Measurements from ENCODE around the gene LAGE3. TPM values are rescaled to one million over a fixed set of nuclear protein-coding genes. Genes with fewer than 3 reads are reported as not detected.

The LAGE3 gene
- total RNA-seq, 1 experiment from 2014 or later = 175 TPM

DNA sequence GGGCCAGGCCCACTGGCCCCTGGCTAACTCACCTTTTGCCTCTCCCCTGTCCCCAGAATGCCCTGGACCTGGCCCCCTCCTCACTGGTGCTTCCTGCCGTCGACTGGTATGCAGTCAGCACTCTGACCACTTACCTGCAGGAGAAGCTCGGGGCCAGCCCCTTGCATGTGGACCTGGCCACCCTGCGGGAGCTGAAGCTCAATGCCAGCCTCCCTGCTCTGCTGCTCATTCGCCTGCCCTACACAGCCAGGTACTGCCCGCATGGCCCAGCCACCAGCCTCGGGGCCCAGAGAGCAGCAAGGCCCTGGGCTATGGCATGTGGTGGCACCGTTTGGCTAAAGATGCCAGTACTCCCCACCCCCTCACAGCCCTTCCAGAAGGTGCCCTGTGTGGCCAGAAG is 46.9 kb downstream of the LAGE3 start:
- Histone ChIP-seq H3K9me3 (ENCODE audit: control insufficient read depth, insufficient read depth, low read depth, low read length) (no peaks in the 10 kb centered on the region), H3K27me3 (ENCODE audit: control insufficient read depth, insufficient read depth, low read length) (no peaks in the 10 kb centered on the region), H3K36me3 (ENCODE audit: control insufficient read depth, insufficient read depth, low read length) (peaks cover 6% of the 10 kb centered on the region), H3K4me3 (ENCODE audit: low read depth in 2 of 2, low read length in 2 of 2) (no peak overlapping the region), H3K27ac (ENCODE audit: low read length) (no peak overlapping the region), H3K4me1 (ENCODE audit: control insufficient read depth, insufficient read depth, low read length) (peaks cover 25% of the 10 kb centered on the region)
- intact Hi-C loops (cut with micrococcal nuclease; ENCODE audit: unreplicated experiment) = no loop called here
- TF ChIP-seq TCF7L2 (IDR thresholded peaks at IDR 0.05; ENCODE audit: low read depth, low read length) (no peak), SIN3A (IDR thresholded peaks at IDR 0.05; ENCODE audit: borderline replicate concordance, insufficient read depth, low read depth, low read length) (no peak), POLR2AphosphoS5 (IDR thresholded peaks at IDR 0.05; ENCODE audit: low read depth, low read length) (no peak), CTCF (IDR thresholded peaks at IDR 0.05) (no peak)
- TF ChIP-seq, protein P1, sequence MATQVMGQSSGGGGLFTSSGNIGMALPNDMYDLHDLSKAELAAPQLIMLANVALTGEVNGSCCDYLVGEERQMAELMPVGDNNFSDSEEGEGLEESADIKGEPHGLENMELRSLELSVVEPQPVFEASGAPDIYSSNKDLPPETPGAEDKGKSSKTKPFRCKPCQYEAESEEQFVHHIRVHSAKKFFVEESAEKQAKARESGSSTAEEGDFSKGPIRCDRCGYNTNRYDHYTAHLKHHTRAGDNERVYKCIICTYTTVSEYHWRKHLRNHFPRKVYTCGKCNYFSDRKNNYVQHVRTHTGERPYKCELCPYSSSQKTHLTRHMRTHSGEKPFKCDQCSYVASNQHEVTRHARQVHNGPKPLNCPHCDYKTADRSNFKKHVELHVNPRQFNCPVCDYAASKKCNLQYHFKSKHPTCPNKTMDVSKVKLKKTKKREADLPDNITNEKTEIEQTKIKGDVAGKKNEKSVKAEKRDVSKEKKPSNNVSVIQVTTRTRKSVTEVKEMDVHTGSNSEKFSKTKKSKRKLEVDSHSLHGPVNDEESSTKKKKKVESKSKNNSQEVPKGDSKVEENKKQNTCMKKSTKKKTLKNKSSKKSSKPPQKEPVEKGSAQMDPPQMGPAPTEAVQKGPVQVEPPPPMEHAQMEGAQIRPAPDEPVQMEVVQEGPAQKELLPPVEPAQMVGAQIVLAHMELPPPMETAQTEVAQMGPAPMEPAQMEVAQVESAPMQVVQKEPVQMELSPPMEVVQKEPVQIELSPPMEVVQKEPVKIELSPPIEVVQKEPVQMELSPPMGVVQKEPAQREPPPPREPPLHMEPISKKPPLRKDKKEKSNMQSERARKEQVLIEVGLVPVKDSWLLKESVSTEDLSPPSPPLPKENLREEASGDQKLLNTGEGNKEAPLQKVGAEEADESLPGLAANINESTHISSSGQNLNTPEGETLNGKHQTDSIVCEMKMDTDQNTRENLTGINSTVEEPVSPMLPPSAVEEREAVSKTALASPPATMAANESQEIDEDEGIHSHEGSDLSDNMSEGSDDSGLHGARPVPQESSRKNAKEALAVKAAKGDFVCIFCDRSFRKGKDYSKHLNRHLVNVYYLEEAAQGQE (IDR thresholded peaks at IDR 0.05; ENCODE audit: insufficient read depth in 1 of 2, low read depth in 2 of 2, low read length in 1 of 2) = no peak
- ChIA-PET CTCF (no interaction called here), POLR2A (no interaction called here)
- no peak for DNase-seq (ENCODE audit: low read depth, low spot score)
- BruUV-seq (replicated peaks) = no TSS peak
- no peak for ATAC-seq
- in situ Hi-C loops (cut with HindIII; ENCODE audit: low pct_unique_long_range_greater_than_20kb, low sequenced_read_pairs) = no loop called here

GRCh38 chrX:154431341-154431740 is 47.7 kb downstream of the LAGE3 start:
- no peaks in the 10 kb centered on the region for H3K9me3 ChIP-seq (ENCODE audit: control insufficient read depth, insufficient read depth, low read depth, low read length)
- no TSS peak for BruUV-seq (replicated peaks)
- in situ Hi-C loops (cut with HindIII; ENCODE audit: low pct_unique_long_range_greater_than_20kb, low sequenced_read_pairs) = no loop called here
- no peak for DNase-seq (ENCODE audit: low read depth, low spot score)
- peaks cover 26% of the 10 kb centered on the region for H3K4me1 ChIP-seq (ENCODE audit: control insufficient read depth, insufficient read depth, low read length)
- H3K27me3 ChIP-seq (ENCODE audit: control insufficient read depth, insufficient read depth, low read length) = no peaks in the 10 kb centered on the region
- intact Hi-C loops (cut with micrococcal nuclease; ENCODE audit: unreplicated experiment) = no loop called here
- CTCF ChIA-PET = no interaction called here
- no peak overlapping the region for H3K4me3 ChIP-seq (ENCODE audit: low read depth in 2 of 2, low read length in 2 of 2)
- no peak overlapping the region for H3K27ac ChIP-seq (ENCODE audit: low read length)
- no peak for ATAC-seq
- POLR2A ChIA-PET = interaction anchor here (0.6 kb wide), 1 partner anchor 84 kb away, joined by 3 read pairs; no protein-coding TSS in a partner anchor
- no peak for TF ChIP-seq TCF7L2 (IDR thresholded peaks at IDR 0.05; ENCODE audit: low read depth, low read length)
- peaks cover 6% of the 10 kb centered on the region for H3K36me3 ChIP-seq (ENCODE audit: control insufficient read depth, insufficient read depth, low read length)

DNA sequence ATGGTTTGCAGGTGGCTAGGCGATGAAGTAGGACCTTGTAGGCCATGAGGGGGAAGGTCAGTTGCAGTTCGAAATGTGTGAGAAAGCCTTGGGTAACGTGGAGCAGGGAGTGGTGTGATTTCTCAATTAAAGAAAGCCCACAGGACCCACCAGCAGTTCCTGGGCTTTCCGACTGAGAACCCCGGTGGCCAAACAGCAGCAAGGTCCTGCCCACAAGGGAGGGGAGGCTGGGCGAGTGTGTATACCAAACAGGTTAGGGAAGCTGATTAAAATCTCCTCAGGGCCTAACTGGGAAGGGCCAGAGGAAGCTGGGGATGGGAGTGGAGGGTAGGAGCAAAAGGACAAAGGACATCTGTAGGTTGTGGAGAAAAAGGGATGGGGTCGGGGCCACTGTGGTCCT is 48.2 kb downstream of the LAGE3 start:
- POLR2A ChIA-PET = interaction anchor here (0.6 kb wide), 1 partner anchor 84 kb away, joined by 3 read pairs; no protein-coding TSS in a partner anchor
- DNase-seq (ENCODE audit: low read depth, low spot score) = no peak
- intact Hi-C loops (cut with micrococcal nuclease; ENCODE audit: unreplicated experiment) = no loop called here

More for the DNA sequence above, 48.2 kb downstream of the LAGE3 start:
- Histone ChIP-seq H3K4me1 (ENCODE audit: control insufficient read depth, insufficient read depth, low read length) (peaks cover 26% of the 10 kb centered on the region), H3K9me3 (ENCODE audit: control insufficient read depth, insufficient read depth, low read depth, low read length) (no peaks in the 10 kb centered on the region), H3K4me3 (ENCODE audit: low read depth in 2 of 2, low read length in 2 of 2) (no peak overlapping the region), H3K27ac (ENCODE audit: low read length) (peak overlapping the region; percentile 18; the same call in 1 of the 2 replicates), H3K36me3 (ENCODE audit: control insufficient read depth, insufficient read depth, low read length) (peaks cover 6% of the 10 kb centered on the region), H3K27me3 (ENCODE audit: control insufficient read depth, insufficient read depth, low read length) (no peaks in the 10 kb centered on the region)
- ATAC-seq = no peak
- in situ Hi-C loops (cut with HindIII; ENCODE audit: low pct_unique_long_range_greater_than_20kb, low sequenced_read_pairs) = no loop called here
- no TSS peak for BruUV-seq (replicated peaks)
- CTCF ChIA-PET = no interaction called here
- no peak for TF ChIP-seq TCF7L2 (IDR thresholded peaks at IDR 0.05; ENCODE audit: low read depth, low read length)
- TF ChIP-seq CTCF (IDR thresholded peaks at IDR 0.05) = no peak
- no peak for TF ChIP-seq SIN3A (IDR thresholded peaks at IDR 0.05; ENCODE audit: borderline replicate concordance, insufficient read depth, low read depth, low read length)
- TF ChIP-seq POLR2AphosphoS5 (IDR thresholded peaks at IDR 0.05; ENCODE audit: low read depth, low read length) = no peak
